IMR-90 (cell line): Measurements from ENCODE around the gene SPDEF. TPM values are rescaled to one million over a fixed set of nuclear protein-coding genes. Genes with fewer than 3 reads are reported as not detected.

Source experiments
- ATAC-seq: fragments of 200-7000 bp; cut with Tn5 transposase; 2 replicates; pipeline ENCODE4 v1.9.1; 2020; ENCODE audit warnings: low read depth, mild to moderate bottlenecking, moderate library complexity
- BruUV-seq: library from RNA; stranded (reverse); fragments of 400-500 nt; replicated peaks from 2 replicates; lab custom pipeline; 2021; lab: Mats Ljungman, UMichigan
- CTCF ChIA-PET: fragments of 300-600 bp; formaldehyde crosslinking; extraction: SDS; loops from one replicate; lab custom pipeline; 2021; ENCODE audit warnings: antibody characterized with exemption; lab: Yijun Ruan, JAX
- POLR2A ChIA-PET: fragments of 300-600 bp; sonication (Branson Sonifier 250); formaldehyde crosslinking; loops from one replicate; lab custom pipeline; 2022; ENCODE audit warnings: antibody characterized with exemption; ENCODE audit not compliant: unreplicated experiment; lab: Charles Lee
- DNase-seq: peaks from one replicate; pipeline ENCODE4 v3.0.0; 2013
- H2AFZ ChIP-seq: replicated peaks from 2 replicates; pipeline ENCODE3; 2013; ENCODE audit warnings: low read length, mild to moderate bottlenecking; ENCODE audit not compliant: poor library complexity
- H2AK5ac ChIP-seq: 2 replicates; pipeline ENCODE4 v1.6.1; 2013; ENCODE audit warnings: low read depth, low read length, inconsistent platforms
- H2AK9ac ChIP-seq: replicated peaks from 2 replicates; pipeline ENCODE3; 2013; ENCODE audit warnings: mild to moderate bottlenecking, low read depth, low read length, moderate library complexity; ENCODE audit not compliant: poor library complexity
- H2BK120ac ChIP-seq: 2 replicates; pipeline ENCODE4 v1.6.1; 2013; ENCODE audit warnings: low read depth, low read length, inconsistent platforms
- H2BK15ac ChIP-seq: 3 replicates; pipeline ENCODE4 v1.6.1; 2013; ENCODE audit warnings: low read depth, low read length, inconsistent platforms
- H2BK20ac ChIP-seq: 2 replicates; pipeline ENCODE4 v1.6.1; 2013; ENCODE audit warnings: low read depth, mild to moderate bottlenecking, inconsistent platforms, low read length, moderate library complexity
- H2BK5ac ChIP-seq: 2 replicates; pipeline ENCODE4 v1.6.1; 2013; ENCODE audit warnings: mild to moderate bottlenecking, low read depth, low read length, inconsistent platforms; ENCODE audit not compliant: poor library complexity, severe bottlenecking
- H3K14ac ChIP-seq: replicated peaks from 2 replicates; pipeline ENCODE4 v1.6.1; 2013; ENCODE audit warnings: low read depth, low read length, inconsistent platforms
- H3K18ac ChIP-seq: 2 replicates; pipeline ENCODE4 v1.6.1; 2013; ENCODE audit warnings: low read depth, low read length, control low read depth
- H3K23ac ChIP-seq: 2 replicates; pipeline ENCODE4 v1.6.1; 2013; ENCODE audit warnings: low read depth, low read length, inconsistent platforms
- H3K27ac ChIP-seq: 2 replicates; pipeline ENCODE4 v1.5.1; 2013; ENCODE audit warnings: mild to moderate bottlenecking, control low read depth, low read length; ENCODE audit not compliant: insufficient read depth
- H3K27me3 ChIP-seq: 2 replicates; pipeline ENCODE4 v1.6.1; 2013; ENCODE audit warnings: low read length; ENCODE audit not compliant: control insufficient read depth, insufficient read depth
- H3K36me3 ChIP-seq: 2 replicates; pipeline ENCODE4 v1.6.1; 2013; ENCODE audit warnings: low read length, mixed read lengths; ENCODE audit not compliant: control insufficient read depth, insufficient read depth
- H3K4ac ChIP-seq: 2 replicates; pipeline ENCODE4 v1.6.1; 2013; ENCODE audit warnings: low read depth, low read length, inconsistent platforms
- H3K4me1 ChIP-seq: 2 replicates; pipeline ENCODE4 v1.6.1; 2013; ENCODE audit warnings: low read length, mixed read lengths; ENCODE audit not compliant: control insufficient read depth, insufficient read depth
- H3K4me2 ChIP-seq: 2 replicates; pipeline ENCODE4 v1.6.1; 2013; ENCODE audit warnings: low read depth, mild to moderate bottlenecking, control low read depth, low read length, moderate library complexity
- H3K4me3 ChIP-seq: 2 replicates; pipeline ENCODE4 v1.5.1; 2013; ENCODE audit warnings: low read depth, mild to moderate bottlenecking, control low read depth, low read length, moderate library complexity; ENCODE audit not compliant: insufficient read depth
- H3K56ac ChIP-seq: 2 replicates; pipeline ENCODE4 v1.6.1; 2013; ENCODE audit warnings: low read length, inconsistent platforms; ENCODE audit not compliant: insufficient read depth; ENCODE audit errors: extremely low read depth
- H3K79me1 ChIP-seq, 2 experiments: 2 replicates each; pipeline ENCODE4 v1.6.1; 2013; ENCODE audit warnings: low read length in 2 of 2, inconsistent platforms in 1 of 2, low read depth in 1 of 2
- H3K9ac ChIP-seq: 2 replicates; pipeline ENCODE4 v1.6.1; 2013; ENCODE audit warnings: low read depth, low read length, control low read depth
- H3K9me1 ChIP-seq: 2 replicates; pipeline ENCODE4 v1.6.1; 2013; ENCODE audit warnings: low read length, inconsistent platforms; ENCODE audit not compliant: insufficient read depth
- H3K9me3 ChIP-seq: 2 replicates; pipeline ENCODE4 v1.6.1; 2013; ENCODE audit warnings: low read length; ENCODE audit not compliant: control insufficient read depth, insufficient read depth
- H4K20me1 ChIP-seq: 2 replicates; pipeline ENCODE4 v1.6.1; 2013; ENCODE audit warnings: low read length, inconsistent platforms; ENCODE audit not compliant: insufficient read depth
- H4K5ac ChIP-seq: 2 replicates; pipeline ENCODE4 v1.6.1; 2013; ENCODE audit warnings: mild to moderate bottlenecking, low read depth, low read length, control low read depth
- H4K8ac ChIP-seq, 2 experiments: 2 replicates each; pipeline ENCODE4 v1.6.1; 2013; ENCODE audit warnings: low read depth in 2 of 2, low read length in 2 of 2, control low read depth in 1 of 2, inconsistent platforms in 1 of 2
- H4K91ac ChIP-seq: 2 replicates; pipeline ENCODE4 v1.6.1; 2013; ENCODE audit warnings: low read depth, low read length, inconsistent platforms; ENCODE audit not compliant: insufficient read depth
- BHLHE40 ChIP-seq: fragments of 150-350 bp; IDR thresholded peaks from 2 replicates; pipeline ENCODE4 v1.6.1; 2016; ENCODE audit warnings: mild to moderate bottlenecking, low read depth, low read length
- CEBPB ChIP-seq: IDR thresholded peaks from 2 replicates; pipeline ENCODE4 v1.6.1; 2012; ENCODE audit warnings: low read depth, low read length, improper control_type of control experiment
- CHD1 ChIP-seq: IDR thresholded peaks from 2 replicates; pipeline ENCODE4 v1.6.1; 2012; ENCODE audit warnings: low read depth, low read length, improper control_type of control experiment
- FOS ChIP-seq: fragments of 150-350 bp; IDR thresholded peaks from 2 replicates; pipeline ENCODE4 v1.6.1; 2016; ENCODE audit warnings: low read depth, low read length
- MAFK ChIP-seq: IDR thresholded peaks from 2 replicates; pipeline ENCODE4 v1.6.1; 2012; ENCODE audit warnings: low read depth, low read length, improper control_type of control experiment
- MAZ ChIP-seq: IDR thresholded peaks from 2 replicates; pipeline ENCODE4 v1.6.1; 2012; ENCODE audit warnings: low read depth, mild to moderate bottlenecking, low read length, improper control_type of control experiment, moderate library complexity, borderline replicate concordance
- MXI1 ChIP-seq: IDR thresholded peaks from 2 replicates; pipeline ENCODE4 v1.6.1; 2012; ENCODE audit warnings: low read depth, mild to moderate bottlenecking, low read length, moderate library complexity, borderline replicate concordance
- NFE2L2 ChIP-seq: fragments of 150-350 bp; IDR thresholded peaks from 2 replicates; pipeline ENCODE4 v1.6.1; 2016; ENCODE audit warnings: low read depth, mild to moderate bottlenecking, low read length
- POLR2A ChIP-seq: IDR thresholded peaks from 2 replicates; pipeline ENCODE4 v1.6.1; 2012; ENCODE audit warnings: mild to moderate bottlenecking, low read depth, low read length
- RAD21 ChIP-seq: IDR thresholded peaks from 2 replicates; pipeline ENCODE4 v1.6.1; 2012; ENCODE audit warnings: low read length, improper control_type of control experiment
- RCOR1 ChIP-seq: IDR thresholded peaks from 2 replicates; pipeline ENCODE4 v1.6.1; 2012; ENCODE audit warnings: mild to moderate bottlenecking, low read length, improper control_type of control experiment; ENCODE audit not compliant: insufficient replicate concordance
- RFX5 ChIP-seq: IDR thresholded peaks from 2 replicates; pipeline ENCODE4 v1.8.0; 2012; ENCODE audit warnings: low read depth, mild to moderate bottlenecking, low read length, moderate library complexity
- SMC3 ChIP-seq: fragments of 150-350 bp; IDR thresholded peaks from 2 replicates; pipeline ENCODE4 v1.6.1; 2016; ENCODE audit warnings: low read depth, mild to moderate bottlenecking, antibody characterized with exemption, low read length, moderate library complexity
- WGBS, 2 experiments: methylation state at CpG; one replicate each; pipeline versions ENCODE4 v1.1.5 to v1.1.7; 2013; ENCODE audit warnings: missing lambda C conversion rate in 2 of 2; ENCODE audit not compliant: insufficient read length in 1 of 2; ENCODE audit errors: extremely low coverage in 2 of 2; 5-methylcytosine and 5-hydroxymethylcytosine counted together
- dilution Hi-C: fragments of 300-500 bp; cut with HindIII; formaldehyde crosslinking; loops from one replicate; pipeline ENCODE4 v1.14.3; 2018; ENCODE audit warnings: low sequenced_read_pairs; ENCODE audit not compliant: unreplicated experiment
- in situ Hi-C: fragments of 300-500 bp; cut with MboI; formaldehyde crosslinking; loops from 3 replicates; pipeline ENCODE4 v1.14.3; 2019; ENCODE audit warnings: low sequenced_read_pairs, inconsistent platforms, mixed read lengths
- intact Hi-C: fragments of 100-400 bp; cut with micrococcal nuclease; formaldehyde crosslinking; loops from 2 replicates; pipeline ENCODE4 v1.10.0; 2022
- polyA plus RNA-seq, 3 experiments: library from polyadenylated mRNA; depleted of rRNA; stranded (reverse); fragments of >200 nt; gene quantifications; 2 replicates each; pipeline ENCODE4 v1.2.3, GENCODE V29; 2012; ENCODE audit warnings: low replicate concordance in 1 of 3
- total RNA-seq: library from RNA; depleted of rRNA; stranded (reverse); fragments of >200 nt; gene quantifications from 2 replicates; pipeline ENCODE4 v1.2.3, GENCODE V29; 2012
- TF ChIP-seq, protein P1 (sequence below): fragments of 150-350 bp; IDR thresholded peaks from 2 replicates; pipeline ENCODE4 v1.6.1; 2016; ENCODE audit warnings: low read depth, mild to moderate bottlenecking, low read length, moderate library complexity, borderline replicate concordance
- TF ChIP-seq, protein P2 (sequence below): conservative IDR thresholded peaks from 2 replicates; pipeline ENCODE4 v1.5.1; 2012; ENCODE audit warnings: mild to moderate bottlenecking, low read depth, low read length, improper control_type of control experiment

The SPDEF gene
- total and polyA plus RNA-seq, 2 of the 4 experiments (the other 2 are of a cell fraction) = 0.05 TPM; not detected in 1

DNA sequence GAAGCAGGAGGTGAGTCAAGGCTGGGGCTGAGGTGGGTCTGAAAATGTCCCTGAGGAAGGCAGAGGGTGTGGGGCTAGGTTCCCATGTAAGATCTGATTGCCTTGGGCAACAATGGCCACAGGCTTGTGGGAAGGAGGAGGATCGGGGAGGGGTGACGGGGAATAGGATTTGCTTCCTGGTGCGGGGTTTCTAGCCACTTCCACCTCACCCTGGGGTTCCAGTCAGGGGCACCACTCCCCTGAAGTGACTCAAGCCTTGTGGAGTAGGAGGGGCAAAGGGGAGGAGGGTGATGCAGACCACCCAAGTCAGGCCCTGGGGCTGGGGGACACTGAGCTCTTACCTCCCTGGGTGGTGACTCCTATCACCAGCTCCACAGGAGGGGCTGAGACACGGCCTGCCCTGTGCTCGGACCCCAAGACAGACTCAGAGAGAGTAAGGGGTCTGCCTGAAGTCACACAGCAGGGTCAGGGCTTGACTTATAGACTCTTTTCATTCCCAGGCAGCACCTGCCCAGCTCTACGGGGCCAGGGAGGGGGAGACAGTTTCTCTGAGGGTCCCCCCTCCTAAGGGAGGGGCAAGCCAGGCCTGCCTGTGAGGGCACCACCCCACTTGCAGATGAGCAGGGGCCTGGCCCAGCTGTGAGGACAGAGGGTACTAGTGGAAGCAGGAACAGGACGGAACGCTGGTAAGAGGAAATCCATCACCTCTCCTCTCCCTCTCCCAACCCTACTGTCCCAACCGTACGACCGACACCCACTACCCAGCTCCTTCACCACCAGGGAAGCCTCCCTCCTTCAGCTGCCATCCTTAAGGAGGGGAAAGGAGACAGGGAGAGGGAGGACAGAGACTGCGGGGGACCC is 12.4 kb upstream of the SPDEF start:
- no peak for ATAC-seq
- TF ChIP-seq MAZ = no peak
- no peak for TF ChIP-seq MAFK
- no peak for TF ChIP-seq RFX5
- TF ChIP-seq NFE2L2 = no peak
- no peak for TF ChIP-seq SMC3
- TF ChIP-seq FOS = no peak
- TF ChIP-seq BHLHE40 = no peak
- TF ChIP-seq, protein P1, sequence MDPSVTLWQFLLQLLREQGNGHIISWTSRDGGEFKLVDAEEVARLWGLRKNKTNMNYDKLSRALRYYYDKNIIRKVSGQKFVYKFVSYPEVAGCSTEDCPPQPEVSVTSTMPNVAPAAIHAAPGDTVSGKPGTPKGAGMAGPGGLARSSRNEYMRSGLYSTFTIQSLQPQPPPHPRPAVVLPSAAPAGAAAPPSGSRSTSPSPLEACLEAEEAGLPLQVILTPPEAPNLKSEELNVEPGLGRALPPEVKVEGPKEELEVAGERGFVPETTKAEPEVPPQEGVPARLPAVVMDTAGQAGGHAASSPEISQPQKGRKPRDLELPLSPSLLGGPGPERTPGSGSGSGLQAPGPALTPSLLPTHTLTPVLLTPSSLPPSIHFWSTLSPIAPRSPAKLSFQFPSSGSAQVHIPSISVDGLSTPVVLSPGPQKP = no peak
- no peak for TF ChIP-seq CHD1
- TF ChIP-seq RAD21 = no peak
- no peak for TF ChIP-seq POLR2A
- TF ChIP-seq RCOR1 = no peak
- TF ChIP-seq, protein P2, sequence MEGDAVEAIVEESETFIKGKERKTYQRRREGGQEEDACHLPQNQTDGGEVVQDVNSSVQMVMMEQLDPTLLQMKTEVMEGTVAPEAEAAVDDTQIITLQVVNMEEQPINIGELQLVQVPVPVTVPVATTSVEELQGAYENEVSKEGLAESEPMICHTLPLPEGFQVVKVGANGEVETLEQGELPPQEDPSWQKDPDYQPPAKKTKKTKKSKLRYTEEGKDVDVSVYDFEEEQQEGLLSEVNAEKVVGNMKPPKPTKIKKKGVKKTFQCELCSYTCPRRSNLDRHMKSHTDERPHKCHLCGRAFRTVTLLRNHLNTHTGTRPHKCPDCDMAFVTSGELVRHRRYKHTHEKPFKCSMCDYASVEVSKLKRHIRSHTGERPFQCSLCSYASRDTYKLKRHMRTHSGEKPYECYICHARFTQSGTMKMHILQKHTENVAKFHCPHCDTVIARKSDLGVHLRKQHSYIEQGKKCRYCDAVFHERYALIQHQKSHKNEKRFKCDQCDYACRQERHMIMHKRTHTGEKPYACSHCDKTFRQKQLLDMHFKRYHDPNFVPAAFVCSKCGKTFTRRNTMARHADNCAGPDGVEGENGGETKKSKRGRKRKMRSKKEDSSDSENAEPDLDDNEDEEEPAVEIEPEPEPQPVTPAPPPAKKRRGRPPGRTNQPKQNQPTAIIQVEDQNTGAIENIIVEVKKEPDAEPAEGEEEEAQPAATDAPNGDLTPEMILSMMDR = no peak
- TF ChIP-seq CEBPB = no peak
- TF ChIP-seq MXI1 = no peak

More for the DNA sequence above, 12.4 kb upstream of the SPDEF start:
- POLR2A ChIA-PET = interaction anchor here (0.5 kb wide), 1 partner anchor 141 kb away, joined by 6 read pairs; no protein-coding TSS in a partner anchor
- intact Hi-C loops = no loop called here
- dilution Hi-C loops = no loop called here
- Histone ChIP-seq H3K4me1 (no peaks in the 10 kb centered on the region), H4K8ac (no peak overlapping the region), H3K4me3 (no peak overlapping the region), H3K4me2 (no peak overlapping the region), H2AK5ac (no peak overlapping the region), H2BK120ac (no peak overlapping the region), H2BK15ac (no peak overlapping the region), H4K20me1 (no peaks in the 10 kb centered on the region), H4K5ac (no peak overlapping the region), H2AK9ac (no peak overlapping the region), H3K9ac (no peak overlapping the region), H3K9me3 (no peaks in the 10 kb centered on the region), H3K36me3 (no peaks in the 10 kb centered on the region), H3K56ac (no peak overlapping the region), H2BK5ac (no peak overlapping the region), H3K4ac (no peak overlapping the region), H3K79me1 (no peaks in the 10 kb centered on the region), H3K9me1 (no peaks in the 10 kb centered on the region), H3K18ac (no peak overlapping the region), H2AFZ (no peak overlapping the region), H3K14ac (no peak overlapping the region), H3K27ac (no peak overlapping the region), H3K27me3 (peaks cover 2% of the 10 kb centered on the region; the same call in 1 of the 2 replicates), H2BK20ac (no peak overlapping the region), H4K91ac (no peak overlapping the region), H3K23ac (no peak overlapping the region)
- DNase-seq = no peak
- WGBS, 2 experiments = no CpG with 5 or more reads among the region's 12 CpGs
- CTCF ChIA-PET = interaction anchor here (0.7 kb wide), 1 partner anchor 1110 kb away, joined by 7 read pairs; no protein-coding TSS in a partner anchor
- BruUV-seq = no TSS peak
- in situ Hi-C loops = no loop called here
